Activated T-cell treated with anti-CD3 and anti-CD28 coated beads, Interleukin-2, amount 50 U/mL, for 4 hours (primary cell): ENCODE data around the gene ST6GALNAC6. TPM values are rescaled to one million over a fixed set of nuclear protein-coding genes. Genes with fewer than 3 reads are reported as not detected.

ENCODE experiments used
- ATAC-seq, 2 donors: fragments of 200-7000 bp; cut with Tn5 transposase; one replicate each; pipeline ENCODE4 v1.10.0; 2021
- DNase-seq: peaks from one replicate; pipeline ENCODE4 v3.0.0-alpha.2; 2020
- H3K27me3 Mint-ChIP-seq: one replicate; pipeline ENCODE4 v1.8.0; 2021; ENCODE audit warnings: low read depth, mixed read lengths
- H3K36me3 Mint-ChIP-seq: one replicate; pipeline ENCODE4 v1.8.0; 2022; ENCODE audit warnings: mixed read lengths; ENCODE audit not compliant: insufficient read depth
- H3K4me1 Mint-ChIP-seq: one replicate; pipeline ENCODE4 v1.8.0; 2021; ENCODE audit warnings: low read depth, mixed read lengths
- H3K4me3 Mint-ChIP-seq: one replicate; pipeline ENCODE4 v1.8.0; 2021; ENCODE audit warnings: mild to moderate bottlenecking, moderate library complexity, mixed read lengths
- H3K9me3 Mint-ChIP-seq: one replicate; pipeline ENCODE4 v1.8.0; 2021; ENCODE audit warnings: mixed read lengths
- total RNA-seq, 3 donors: library from RNA; stranded (reverse); gene quantifications; one replicate each; pipeline ENCODE4 v1.2.1, GENCODE V29; 2021

ST6GALNAC6 gene
- total RNA-seq, 3 donors from 2014 or later, result 25.9 to 31.5 (median 31.0) TPM

DNA sequence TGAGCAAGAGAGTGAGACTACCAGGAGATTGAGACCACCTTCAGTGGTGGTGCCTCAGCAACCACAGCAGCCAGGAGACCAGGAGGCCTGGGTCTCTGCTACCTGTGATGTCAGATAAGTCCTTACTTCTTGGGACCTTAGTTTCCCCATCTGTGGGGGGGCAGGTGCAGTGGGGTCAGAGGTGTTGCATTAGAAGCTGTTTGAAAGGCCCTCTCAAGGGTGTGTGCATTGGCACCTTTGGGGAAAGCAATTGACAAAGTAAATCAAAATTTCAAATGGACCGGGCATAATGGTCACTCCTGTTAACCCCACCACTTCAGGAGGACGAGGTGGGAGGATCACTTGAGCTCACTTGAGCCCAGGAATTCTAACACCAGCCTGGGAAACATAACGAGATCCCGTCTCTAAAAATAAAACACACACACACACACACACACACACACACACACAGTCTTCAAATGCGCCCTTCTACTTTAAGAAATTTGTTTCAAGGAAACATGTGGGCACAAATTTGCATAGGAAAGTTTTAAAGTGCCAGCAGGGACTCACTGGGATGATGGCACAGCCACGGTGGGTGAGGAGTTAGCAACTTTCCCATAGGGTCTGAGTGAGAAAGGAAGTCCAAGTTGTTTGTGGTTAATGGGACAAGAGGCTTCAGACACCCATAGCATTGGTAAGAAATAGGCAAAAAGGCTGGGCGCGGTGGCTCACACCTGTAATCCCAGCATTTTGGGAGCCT lies 20.6 kb downstream of the ST6GALNAC6 start:
- H3K9me3 Mint-ChIP-seq, result no peaks in the 10 kb centered on the region
- peaks cover 2% of the 10 kb centered on the region for H3K36me3 Mint-ChIP-seq
- H3K4me1 Mint-ChIP-seq, result peaks cover 2% of the 10 kb centered on the region
- H3K27me3 Mint-ChIP-seq, result no peaks in the 10 kb centered on the region
- no peak for DNase-seq
- no peak for ATAC-seq
- H3K4me3 Mint-ChIP-seq, result no peak overlapping the region

DNA sequence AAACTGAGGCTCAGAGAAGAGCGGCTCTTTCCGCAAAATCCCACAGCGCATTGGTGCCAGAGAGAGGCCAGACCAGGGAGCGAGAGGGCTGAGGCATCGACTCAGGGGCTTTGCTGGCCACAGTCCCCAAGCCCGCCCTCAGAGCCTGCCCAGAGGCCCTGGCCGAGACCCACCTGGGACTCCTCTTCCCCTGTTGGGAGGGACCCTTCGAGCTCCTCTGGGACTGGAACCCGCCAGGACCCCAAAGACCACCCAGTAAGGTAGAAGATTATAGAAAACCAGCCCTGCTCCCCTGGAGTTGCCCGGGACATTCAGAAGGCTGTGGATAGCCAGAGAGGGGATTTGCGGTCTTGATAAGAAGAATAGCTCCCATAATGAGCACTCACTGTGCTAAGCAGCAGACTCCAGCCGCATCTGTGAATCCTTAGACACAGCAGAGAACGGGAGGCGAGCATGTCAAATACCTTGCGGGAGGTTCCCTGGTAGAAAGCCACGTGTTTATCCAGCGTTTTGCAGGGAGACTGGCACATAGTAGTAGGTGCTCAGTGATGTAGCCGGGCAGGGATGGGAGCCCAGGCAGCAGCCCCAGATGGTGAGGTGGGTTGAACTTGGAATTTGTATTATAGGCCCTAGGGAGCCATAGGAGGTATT lies 21.3 kb downstream of the ST6GALNAC6 start:
- Mint-ChIP-seq H3K36me3 (peaks cover 2% of the 10 kb centered on the region), H3K27me3 (no peaks in the 10 kb centered on the region), H3K9me3 (no peaks in the 10 kb centered on the region), H3K4me1 (peaks cover 2% of the 10 kb centered on the region), H3K4me3 (peak overlapping the region; percentile 47)
- ATAC-seq (no peak), DNase-seq (no peak)

DNA sequence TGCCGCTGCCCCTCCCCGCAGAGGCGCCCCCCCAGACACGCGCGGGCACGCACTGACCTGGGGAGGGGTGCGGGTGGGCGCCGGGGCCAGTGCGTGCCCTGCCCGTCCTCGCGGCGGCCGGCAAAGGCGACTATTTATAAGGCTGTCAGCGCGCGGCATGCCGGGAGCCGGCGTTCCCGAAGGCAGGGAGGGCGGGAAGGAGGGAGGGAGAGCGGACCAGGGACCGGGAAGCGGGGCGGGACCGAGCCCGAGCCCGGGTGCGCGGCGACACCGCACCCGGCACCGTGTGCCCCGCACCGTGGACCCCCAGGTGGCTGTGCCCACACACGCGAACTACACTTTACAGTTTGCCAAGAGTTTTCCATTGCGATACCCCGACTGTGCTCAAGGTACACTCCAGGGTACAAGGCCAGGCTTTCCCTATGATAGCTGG lies 21.8 kb downstream of the ST6GALNAC6 start, which contains the start of gene AK1:
Gene AK1 (minus strand): TSS at position 110 of the 433 bp plus-strand sequence. CDS start 3,058 bp downstream, outside the sequence.
- Mint-ChIP-seq H3K9me3 (no peaks in the 10 kb centered on the region), H3K4me3 (peak within 1 kb of the TSS; percentile 48), H3K27me3 (no peaks in the 10 kb centered on the region), H3K4me1 (peaks cover 2% of the 10 kb centered on the region), H3K36me3 (no peaks in the 10 kb centered on the region)
- ATAC-seq, result no peak
- no peak for DNase-seq

DNA sequence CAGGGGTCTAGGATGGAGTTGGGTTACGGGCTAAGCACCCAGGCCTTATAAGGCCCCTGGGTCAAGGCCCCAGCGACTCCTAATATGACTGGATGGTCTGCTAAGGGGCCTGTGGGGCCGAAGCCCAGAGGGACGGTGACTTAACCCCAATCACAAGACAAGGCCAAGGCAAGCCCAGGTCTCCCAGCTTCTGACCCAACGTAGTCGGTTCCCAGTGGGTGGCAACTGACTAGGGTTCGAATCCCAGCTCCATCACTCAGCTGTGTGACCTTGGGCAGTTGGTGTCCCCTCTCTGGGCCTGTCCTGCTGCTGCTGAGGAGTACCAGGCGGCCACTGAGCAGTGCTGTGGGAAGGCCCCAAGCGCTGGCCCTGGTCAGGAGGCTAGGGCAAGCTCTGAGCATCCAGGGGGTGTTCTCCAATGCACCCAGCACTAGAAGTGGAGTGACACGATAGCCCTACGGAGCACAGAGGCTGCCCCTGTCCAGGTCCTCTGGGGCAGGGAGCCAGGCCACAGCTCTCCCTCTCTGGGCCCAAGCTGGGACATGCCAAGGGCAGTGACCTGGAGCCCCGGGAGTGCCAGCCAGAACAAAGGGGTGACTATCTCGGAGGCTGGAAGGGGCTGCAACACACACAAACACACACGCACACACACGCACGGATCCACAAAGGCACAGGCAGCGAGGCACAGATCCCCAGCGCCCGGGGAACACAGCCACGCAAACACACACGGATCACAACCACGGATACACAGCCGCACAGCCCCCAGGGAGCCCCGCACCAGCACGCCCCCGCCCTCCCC lies 22.4 kb downstream of the ST6GALNAC6 start:
- H3K9me3 Mint-ChIP-seq, result no peaks in the 10 kb centered on the region
- H3K4me1 Mint-ChIP-seq, result peaks cover 2% of the 10 kb centered on the region
- H3K36me3 Mint-ChIP-seq, result no peaks in the 10 kb centered on the region
- ATAC-seq (peak in 1 of 2 donors; percentile 21), DNase-seq (no peak)
- no peaks in the 10 kb centered on the region for H3K27me3 Mint-ChIP-seq
- H3K4me3 Mint-ChIP-seq, result peak overlapping the region; percentile 48

DNA sequence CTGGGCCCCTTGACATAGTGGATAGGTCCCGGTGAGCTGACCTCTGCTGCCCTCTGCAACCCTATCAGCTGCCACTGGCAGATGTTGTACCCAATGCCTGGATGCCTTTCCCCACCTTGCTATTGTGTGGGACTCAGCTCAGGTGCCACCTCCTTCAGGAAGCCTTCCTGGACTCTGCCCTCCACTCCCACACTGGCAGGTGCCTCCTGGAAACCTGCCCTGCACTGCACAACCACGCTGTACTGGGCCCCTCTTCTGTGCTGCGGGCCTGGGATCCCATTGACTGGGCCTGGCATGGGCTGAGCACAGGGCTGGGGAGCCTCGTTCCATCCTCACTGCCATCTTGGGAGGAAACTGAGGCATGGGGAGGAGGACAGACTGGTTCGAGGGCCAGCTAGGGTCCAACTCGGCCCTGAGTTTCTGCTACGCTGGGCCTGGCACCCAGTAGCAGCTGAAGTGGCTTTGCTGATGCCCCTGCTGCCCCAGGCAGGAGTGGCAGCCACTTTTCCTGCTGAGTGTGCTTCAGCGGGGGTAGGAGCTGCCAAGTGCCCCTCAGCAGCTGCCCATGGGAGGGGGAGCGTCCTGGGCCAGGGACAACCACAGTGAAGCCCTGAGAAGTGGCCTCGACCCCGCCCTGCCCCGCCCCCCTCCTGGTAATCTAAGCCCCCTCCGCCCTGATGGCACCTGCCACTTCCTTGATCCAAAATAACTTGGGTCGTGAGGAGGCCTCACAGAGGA lies 23.2 kb downstream of the ST6GALNAC6 start:
- DNase-seq, result no peak
- Mint-ChIP-seq H3K9me3 (no peaks in the 10 kb centered on the region), H3K36me3 (peaks cover 2% of the 10 kb centered on the region), H3K4me1 (peaks cover 2% of the 10 kb centered on the region), H3K4me3 (no peak overlapping the region), H3K27me3 (no peaks in the 10 kb centered on the region)
- ATAC-seq, result no peak

DNA sequence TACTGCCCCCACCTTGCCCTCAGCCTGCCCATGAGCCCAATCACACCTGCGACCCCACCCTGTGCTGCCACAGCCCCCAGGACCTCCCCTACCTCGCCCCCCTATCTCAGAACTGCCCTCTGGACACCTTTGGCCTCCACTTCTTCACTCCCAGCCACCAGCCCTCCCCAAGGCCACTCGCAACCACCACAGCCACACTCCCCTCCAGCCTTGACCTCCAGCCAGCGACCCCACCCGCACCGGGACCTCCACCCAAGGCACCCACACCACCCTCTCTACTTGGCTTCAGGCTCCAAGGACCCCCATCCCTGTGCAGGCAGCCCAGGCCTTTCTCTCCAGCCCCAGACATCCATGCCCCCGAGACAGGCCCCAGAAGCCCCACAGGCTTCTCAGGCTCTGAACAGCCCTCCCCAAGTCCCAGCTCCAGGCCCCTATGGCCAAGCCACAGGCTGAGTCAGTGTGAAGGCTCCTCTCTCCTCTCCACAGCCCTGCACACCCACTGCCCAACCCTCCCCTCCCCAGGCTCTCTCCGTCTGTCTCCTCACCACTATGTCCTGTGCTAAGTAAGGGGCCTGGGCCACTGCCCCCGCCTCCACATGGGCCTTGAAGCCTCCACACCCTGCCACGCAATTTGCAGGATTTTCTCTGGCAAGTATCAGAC lies 24.0 kb downstream of the ST6GALNAC6 start:
- DNase-seq (no peak), ATAC-seq (no peak)
- no peak overlapping the region for H3K4me3 Mint-ChIP-seq
- no peaks in the 10 kb centered on the region for H3K9me3 Mint-ChIP-seq
- H3K4me1 Mint-ChIP-seq, result peaks cover 2% of the 10 kb centered on the region
- H3K27me3 Mint-ChIP-seq, result no peaks in the 10 kb centered on the region
- H3K36me3 Mint-ChIP-seq, result peaks cover 2% of the 10 kb centered on the region

DNA sequence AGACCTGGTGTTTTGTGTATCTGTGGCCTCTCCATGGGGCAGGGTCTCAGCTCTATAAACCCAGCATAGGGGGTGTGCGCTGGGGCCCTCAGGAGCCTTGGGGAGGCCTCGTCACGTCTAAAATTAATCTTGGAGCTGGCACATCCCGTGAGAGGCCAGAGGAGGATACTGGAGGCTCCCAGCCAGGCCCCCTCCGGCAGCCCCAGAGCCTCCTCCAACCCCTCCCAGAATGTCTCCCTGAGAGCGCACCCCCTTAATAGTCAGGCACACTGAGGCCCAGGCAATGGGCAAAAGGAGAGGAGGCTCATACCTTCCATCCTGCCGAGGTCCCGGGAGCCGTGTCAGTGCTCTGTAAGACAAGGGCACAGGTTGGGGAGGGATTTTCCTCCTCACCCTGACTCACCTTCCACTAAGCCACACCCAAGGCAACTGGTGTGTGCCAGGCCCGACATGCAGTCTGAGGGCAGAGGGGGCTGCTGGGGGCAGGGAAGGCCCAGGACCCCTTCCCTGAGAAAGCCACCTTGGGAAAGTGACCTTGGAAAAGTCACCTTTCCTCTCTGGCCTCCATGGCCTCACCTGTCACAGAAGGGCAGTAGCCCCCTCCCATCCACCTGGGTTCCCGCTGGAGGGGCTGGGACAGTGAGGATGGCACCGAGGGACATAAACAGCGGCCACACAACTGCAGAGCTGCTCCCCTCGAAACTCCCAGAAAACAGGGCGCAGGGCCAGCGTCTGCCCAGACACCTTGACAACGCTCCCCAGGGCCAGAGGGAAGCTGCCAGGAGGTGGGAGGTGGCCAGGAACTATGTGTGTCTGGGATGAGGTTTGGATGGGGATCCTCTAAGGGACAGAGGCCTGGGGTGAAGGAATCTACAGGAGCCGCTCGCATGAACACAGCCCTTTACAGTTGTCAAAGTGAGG lies 24.8 kb downstream of the ST6GALNAC6 start:
- ATAC-seq (no peak), DNase-seq (no peak)
- H3K9me3 Mint-ChIP-seq, result no peaks in the 10 kb centered on the region
- H3K4me1 Mint-ChIP-seq, result peaks cover 2% of the 10 kb centered on the region
- no peaks in the 10 kb centered on the region for H3K27me3 Mint-ChIP-seq
- no peak overlapping the region for H3K4me3 Mint-ChIP-seq
- peaks cover 2% of the 10 kb centered on the region for H3K36me3 Mint-ChIP-seq

DNA sequence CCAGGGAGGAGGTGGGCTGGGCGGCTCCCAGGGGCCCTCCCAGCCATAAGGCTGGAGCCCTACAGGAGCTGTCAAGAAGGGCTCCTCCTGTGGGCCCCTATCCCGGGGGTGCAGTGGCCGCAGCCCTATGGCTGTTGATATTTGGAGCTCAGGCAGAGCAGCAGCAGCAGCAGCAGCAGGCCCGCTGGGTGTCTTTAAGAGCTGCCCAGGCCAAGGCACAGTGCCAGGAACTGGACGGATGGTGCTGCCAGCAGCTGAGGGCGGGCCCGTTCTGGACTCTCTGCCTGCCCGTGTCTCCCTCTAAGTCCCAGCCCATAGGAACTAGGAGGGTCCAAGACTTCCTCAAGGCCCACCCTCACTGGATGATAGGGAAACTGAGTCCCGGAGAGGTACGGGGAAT lies 25.5 kb downstream of the ST6GALNAC6 start:
- no peaks in the 10 kb centered on the region for H3K27me3 Mint-ChIP-seq
- H3K36me3 Mint-ChIP-seq, result peaks cover 2% of the 10 kb centered on the region
- no peak overlapping the region for H3K4me3 Mint-ChIP-seq
- H3K9me3 Mint-ChIP-seq, result no peaks in the 10 kb centered on the region
- peaks cover 2% of the 10 kb centered on the region for H3K4me1 Mint-ChIP-seq
- ATAC-seq, result no peak
- no peak for DNase-seq

DNA sequence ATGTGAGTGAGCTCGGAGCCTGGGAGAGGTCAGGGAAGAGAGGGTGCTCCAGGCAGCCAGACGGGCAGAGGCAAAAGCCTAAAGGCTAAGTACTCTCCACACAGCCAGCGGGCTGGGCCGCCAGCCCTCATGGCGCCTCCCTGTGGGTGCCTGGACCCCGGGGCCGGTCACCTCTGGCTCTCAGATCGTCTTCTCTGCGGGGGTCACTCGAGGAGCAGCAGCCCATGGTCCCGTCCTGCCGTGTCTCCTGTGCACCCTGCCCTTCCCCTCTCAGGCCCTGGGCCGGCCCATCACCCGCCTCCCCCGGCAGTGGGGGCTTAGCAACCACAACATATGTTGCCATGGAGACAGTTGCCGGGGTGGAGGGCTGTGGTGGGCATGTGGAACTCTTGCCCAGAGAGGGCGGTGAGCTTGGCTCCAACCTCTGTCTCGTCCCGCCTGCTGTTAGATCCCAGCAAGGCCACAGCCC lies 26.1 kb downstream of the ST6GALNAC6 start:
- H3K27me3 Mint-ChIP-seq, result no peaks in the 10 kb centered on the region
- ATAC-seq (no peak), DNase-seq (no peak)
- no peak overlapping the region for H3K4me3 Mint-ChIP-seq
- no peaks in the 10 kb centered on the region for H3K9me3 Mint-ChIP-seq
- peaks cover 2% of the 10 kb centered on the region for H3K36me3 Mint-ChIP-seq
- H3K4me1 Mint-ChIP-seq, result peaks cover 2% of the 10 kb centered on the region

DNA sequence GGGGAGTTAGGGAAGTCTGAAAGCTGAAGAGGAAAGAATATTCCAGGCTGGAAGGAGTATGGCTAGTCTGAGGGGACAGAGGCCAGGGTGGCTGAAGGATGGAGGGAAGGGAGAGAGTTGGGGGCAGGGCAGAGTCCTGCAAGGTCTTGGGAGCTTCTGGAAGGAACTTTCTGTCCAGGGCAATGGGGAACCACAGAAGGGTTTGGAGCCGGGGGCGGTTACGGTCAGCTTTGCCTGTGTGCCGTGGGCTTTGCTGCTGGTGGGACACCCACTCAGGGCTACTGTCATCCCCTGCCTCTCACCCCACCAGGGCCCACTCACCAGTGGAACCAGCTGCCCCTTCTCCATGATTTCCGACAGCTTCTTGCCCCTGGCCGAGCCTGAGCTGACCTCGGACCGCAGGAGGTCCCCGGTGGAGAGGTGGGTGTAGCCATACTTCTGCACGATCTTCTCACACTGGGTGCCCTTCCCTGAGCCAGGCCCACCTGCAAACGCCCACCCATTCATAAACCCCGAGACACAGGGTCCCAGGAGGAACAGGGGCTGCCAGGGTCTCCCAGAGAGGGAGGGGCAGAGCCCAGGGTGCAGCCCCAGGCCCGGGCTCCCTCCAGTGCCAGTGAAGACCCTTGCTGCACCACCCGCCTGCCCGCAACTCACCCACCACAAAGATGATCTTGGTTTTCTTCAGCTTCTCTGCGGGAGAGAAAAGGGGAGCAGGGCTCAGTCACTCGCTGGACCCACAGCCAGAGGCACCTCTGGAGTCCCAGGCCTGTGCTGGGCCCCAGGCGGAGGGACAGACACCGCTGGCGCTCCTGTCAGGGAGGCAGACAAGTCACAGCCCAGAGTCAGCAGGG lies 26.8 kb downstream of the ST6GALNAC6 start:
- Mint-ChIP-seq H3K27me3 (no peaks in the 10 kb centered on the region), H3K4me3 (no peak overlapping the region), H3K36me3 (peaks cover 2% of the 10 kb centered on the region), H3K4me1 (peaks cover 2% of the 10 kb centered on the region), H3K9me3 (no peaks in the 10 kb centered on the region)
- DNase-seq, result no peak
- ATAC-seq, result no peak

DNA sequence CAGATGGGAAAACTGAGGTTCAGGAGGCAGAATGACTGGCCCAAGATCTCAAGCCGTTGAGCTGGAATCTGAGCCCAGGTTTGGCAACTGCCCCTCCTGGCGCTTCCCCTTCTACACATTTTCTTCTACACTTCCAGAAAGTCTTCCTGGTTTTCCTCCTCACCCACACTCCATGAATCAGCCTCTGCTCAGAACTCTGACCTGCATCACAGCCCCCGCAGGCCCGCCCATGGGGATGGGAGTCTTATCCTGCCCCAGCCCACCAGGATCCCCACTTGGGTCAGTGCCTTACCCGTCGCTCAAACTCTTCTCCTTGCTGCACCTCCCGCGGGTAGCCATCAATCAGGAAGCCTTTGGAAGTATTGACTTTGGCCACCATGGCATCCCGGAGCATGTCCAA lies 27.9 kb downstream of the ST6GALNAC6 start:
- Mint-ChIP-seq H3K9me3 (no peaks in the 10 kb centered on the region), H3K4me3 (no peak overlapping the region), H3K27me3 (no peaks in the 10 kb centered on the region), H3K36me3 (peaks cover 2% of the 10 kb centered on the region), H3K4me1 (no peaks in the 10 kb centered on the region)
- ATAC-seq (no peak), DNase-seq (no peak)

DNA sequence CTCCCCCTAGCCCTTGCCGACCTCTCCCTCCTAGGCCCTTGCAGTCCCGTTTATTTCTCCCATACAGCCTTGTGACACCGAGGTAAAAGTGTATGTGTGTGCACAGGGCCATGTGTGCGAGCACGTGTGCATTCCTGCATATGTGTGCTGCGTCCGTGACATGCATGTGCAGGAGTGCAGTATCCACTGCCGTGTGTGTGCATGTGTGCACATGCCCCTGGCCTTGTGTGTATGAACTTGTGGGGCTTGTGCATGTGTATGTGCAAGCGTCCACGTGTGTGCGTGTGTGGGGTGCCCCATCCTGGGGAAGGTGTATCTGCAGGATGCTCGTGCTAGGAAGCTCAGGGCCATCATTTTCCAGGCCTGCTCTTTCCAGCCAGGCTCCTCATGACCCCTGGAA lies 28.5 kb downstream of the ST6GALNAC6 start:
- DNase-seq (no peak), ATAC-seq (no peak)
- Mint-ChIP-seq H3K4me1 (peaks cover 3% of the 10 kb centered on the region), H3K27me3 (no peaks in the 10 kb centered on the region), H3K36me3 (peaks cover 2% of the 10 kb centered on the region), H3K4me3 (no peak overlapping the region), H3K9me3 (no peaks in the 10 kb centered on the region)
